HFFc6 (cell line): ENCODE measurements around the gene UBE2I. TPM values are rescaled to one million over a fixed set of nuclear protein-coding genes. Genes with fewer than 3 reads are reported as not detected.

Source experiments
- DNase-seq: peaks from one replicate; pipeline ENCODE4 v3.0.0-alpha.2; 2018
- H3K27ac Mint-ChIP-seq: 2 replicates; pipeline ENCODE4 v1.8.0; 2020; ENCODE audit warnings: mild to moderate bottlenecking, mixed read lengths
- H3K27me3 Mint-ChIP-seq: 2 replicates; pipeline ENCODE4 v1.8.0; 2021; ENCODE audit warnings: mild to moderate bottlenecking, moderate library complexity, mixed read lengths; ENCODE audit not compliant: insufficient read depth
- H3K36me3 Mint-ChIP-seq: 2 replicates; pipeline ENCODE4 v1.8.0; 2021; ENCODE audit warnings: low read depth, mixed read lengths
- H3K4me1 Mint-ChIP-seq: 2 replicates; pipeline ENCODE4 v1.8.0; 2020; ENCODE audit warnings: low read depth, mixed read lengths
- H3K4me3 Mint-ChIP-seq: 2 replicates; pipeline ENCODE4 v1.8.0; 2020; ENCODE audit warnings: mild to moderate bottlenecking, moderate library complexity, mixed read lengths
- H3K9me3 Mint-ChIP-seq: 2 replicates; pipeline ENCODE4 v1.8.0; 2020; ENCODE audit warnings: mild to moderate bottlenecking, mixed read lengths
- total RNA-seq, 6 experiments: library from RNA; stranded (reverse); fragmentation: NEBNext Ultra II Directional; extraction: Animal tissue kit (Norgen Biotek cat#: 25700); gene quantifications; 2 replicates in 1 of 6; 3 replicates in 5 of 6; pipeline ENCODE4 v1.2.3, GENCODE V29; 2021
- TF ChIP-seq, protein P1 (sequence below): fragments of 200-600 bp; sonication (generic); IDR thresholded peaks from 2 replicates; pipeline ENCODE4 v1.5.0; 2021; ENCODE audit warnings: antibody characterized with exemption, mild to moderate bottlenecking

The UBE2I gene
- total RNA-seq, 6 experiments from 2014 or later, result 116 to 147 (median 138) TPM

DNA sequence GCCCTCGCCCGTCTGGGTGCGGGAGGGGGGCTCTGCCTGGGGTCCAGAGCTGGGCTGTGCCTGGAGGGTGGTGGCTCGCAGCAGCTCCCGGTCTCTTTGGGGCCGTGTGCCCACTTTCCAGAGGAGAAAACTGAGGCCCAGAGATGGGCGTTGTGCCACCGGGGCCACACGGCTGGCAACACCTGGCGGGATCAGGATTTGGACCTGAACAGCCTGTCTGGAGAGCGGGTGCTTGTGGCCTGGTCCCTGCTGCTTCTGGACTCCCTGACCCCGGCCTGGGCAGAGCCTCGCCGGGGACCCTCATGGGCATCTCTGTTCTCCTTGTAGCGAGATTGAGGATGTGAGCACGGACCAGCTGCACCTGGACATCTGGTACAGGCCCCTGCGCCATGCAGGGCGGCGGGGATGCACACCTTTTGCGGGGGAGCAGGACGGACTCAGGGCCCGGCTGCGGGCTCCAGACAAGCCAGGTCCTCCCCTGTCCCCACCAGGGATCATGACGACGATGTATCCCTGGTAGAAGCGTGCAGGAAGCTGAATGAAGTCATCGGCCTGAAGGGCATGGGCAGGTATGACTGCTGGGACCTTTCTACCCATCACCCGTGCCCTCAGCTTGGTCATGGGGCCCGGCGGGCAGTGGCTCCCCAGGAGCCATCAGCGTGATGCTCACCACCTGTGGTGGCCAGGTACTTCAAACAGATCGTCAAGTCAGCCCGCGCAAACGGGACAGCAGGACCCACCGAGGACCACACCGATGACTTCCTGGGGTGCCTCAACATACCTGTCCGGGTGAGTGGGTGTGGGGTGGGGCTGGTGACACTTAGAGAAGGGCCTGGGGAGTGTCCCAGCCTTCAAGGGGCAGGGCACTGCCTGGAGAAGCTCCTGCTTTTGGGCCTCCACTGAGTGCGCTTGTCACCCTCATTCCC, 32.3 kb downstream of the UBE2I start:
- H3K27me3 Mint-ChIP-seq, result peaks cover 4% of the 10 kb centered on the region; the same call in 1 of the 2 replicates
- TF ChIP-seq, protein P1, sequence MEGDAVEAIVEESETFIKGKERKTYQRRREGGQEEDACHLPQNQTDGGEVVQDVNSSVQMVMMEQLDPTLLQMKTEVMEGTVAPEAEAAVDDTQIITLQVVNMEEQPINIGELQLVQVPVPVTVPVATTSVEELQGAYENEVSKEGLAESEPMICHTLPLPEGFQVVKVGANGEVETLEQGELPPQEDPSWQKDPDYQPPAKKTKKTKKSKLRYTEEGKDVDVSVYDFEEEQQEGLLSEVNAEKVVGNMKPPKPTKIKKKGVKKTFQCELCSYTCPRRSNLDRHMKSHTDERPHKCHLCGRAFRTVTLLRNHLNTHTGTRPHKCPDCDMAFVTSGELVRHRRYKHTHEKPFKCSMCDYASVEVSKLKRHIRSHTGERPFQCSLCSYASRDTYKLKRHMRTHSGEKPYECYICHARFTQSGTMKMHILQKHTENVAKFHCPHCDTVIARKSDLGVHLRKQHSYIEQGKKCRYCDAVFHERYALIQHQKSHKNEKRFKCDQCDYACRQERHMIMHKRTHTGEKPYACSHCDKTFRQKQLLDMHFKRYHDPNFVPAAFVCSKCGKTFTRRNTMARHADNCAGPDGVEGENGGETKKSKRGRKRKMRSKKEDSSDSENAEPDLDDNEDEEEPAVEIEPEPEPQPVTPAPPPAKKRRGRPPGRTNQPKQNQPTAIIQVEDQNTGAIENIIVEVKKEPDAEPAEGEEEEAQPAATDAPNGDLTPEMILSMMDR, result no peak
- H3K4me3 Mint-ChIP-seq, result no peak overlapping the region
- H3K36me3 Mint-ChIP-seq, result no peaks in the 10 kb centered on the region
- H3K9me3 Mint-ChIP-seq, result no peaks in the 10 kb centered on the region
- no peak overlapping the region for H3K27ac Mint-ChIP-seq
- DNase-seq, result no peak
- no peaks in the 10 kb centered on the region for H3K4me1 Mint-ChIP-seq

DNA sequence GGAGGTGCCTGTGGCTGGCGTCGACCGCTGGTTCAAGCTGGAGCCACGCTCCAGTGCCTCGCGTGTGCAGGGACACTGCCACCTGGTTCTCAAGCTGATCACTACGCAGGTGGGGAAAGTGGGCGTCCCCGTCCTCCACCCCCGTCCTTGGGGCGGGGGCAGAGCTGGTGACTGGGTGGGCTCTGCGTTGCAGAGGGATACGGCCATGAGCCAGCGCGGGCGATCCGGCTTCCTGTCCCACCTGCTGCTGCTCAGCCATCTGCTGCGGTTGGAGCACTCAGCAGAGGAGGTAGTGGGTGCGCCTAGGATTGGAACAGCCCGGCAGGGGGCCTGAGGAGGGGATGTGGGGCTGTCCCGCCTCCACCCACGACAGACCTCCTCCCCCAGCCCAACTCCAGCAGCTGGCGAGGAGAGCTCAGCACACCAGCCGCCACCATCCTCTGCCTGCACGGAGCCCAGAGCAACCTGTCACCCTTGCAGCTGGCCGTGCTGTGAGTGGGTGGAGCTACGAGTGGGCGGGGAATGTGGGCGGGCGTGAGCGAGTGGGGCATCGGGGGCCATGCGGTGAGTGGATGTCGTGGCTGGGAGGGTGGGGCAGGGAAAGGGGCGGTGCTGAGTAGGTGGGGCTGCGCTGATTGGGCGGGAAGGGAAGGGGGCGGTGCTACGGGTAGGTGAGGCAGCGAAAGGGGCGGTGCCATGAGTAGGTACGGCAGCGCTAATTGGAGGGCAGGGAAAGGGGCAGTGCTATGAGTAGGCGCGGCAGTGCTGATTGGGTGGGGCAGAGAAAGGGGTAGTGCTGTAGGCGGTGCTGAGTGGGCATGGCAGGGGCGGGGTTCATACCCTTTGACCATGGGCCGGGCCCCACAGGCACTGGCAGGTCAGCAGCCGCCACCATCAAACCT, 33.3 kb downstream of the UBE2I start:
- no peak overlapping the region for H3K27ac Mint-ChIP-seq
- H3K27me3 Mint-ChIP-seq, result peaks cover 2% of the 10 kb centered on the region; the same call in 1 of the 2 replicates
- peak; percentile 86 for DNase-seq
- H3K9me3 Mint-ChIP-seq, result no peaks in the 10 kb centered on the region
- TF ChIP-seq, protein P1, result no peak
- H3K36me3 Mint-ChIP-seq, result no peaks in the 10 kb centered on the region
- H3K4me3 Mint-ChIP-seq, result no peak overlapping the region
- H3K4me1 Mint-ChIP-seq, result no peaks in the 10 kb centered on the region

DNA sequence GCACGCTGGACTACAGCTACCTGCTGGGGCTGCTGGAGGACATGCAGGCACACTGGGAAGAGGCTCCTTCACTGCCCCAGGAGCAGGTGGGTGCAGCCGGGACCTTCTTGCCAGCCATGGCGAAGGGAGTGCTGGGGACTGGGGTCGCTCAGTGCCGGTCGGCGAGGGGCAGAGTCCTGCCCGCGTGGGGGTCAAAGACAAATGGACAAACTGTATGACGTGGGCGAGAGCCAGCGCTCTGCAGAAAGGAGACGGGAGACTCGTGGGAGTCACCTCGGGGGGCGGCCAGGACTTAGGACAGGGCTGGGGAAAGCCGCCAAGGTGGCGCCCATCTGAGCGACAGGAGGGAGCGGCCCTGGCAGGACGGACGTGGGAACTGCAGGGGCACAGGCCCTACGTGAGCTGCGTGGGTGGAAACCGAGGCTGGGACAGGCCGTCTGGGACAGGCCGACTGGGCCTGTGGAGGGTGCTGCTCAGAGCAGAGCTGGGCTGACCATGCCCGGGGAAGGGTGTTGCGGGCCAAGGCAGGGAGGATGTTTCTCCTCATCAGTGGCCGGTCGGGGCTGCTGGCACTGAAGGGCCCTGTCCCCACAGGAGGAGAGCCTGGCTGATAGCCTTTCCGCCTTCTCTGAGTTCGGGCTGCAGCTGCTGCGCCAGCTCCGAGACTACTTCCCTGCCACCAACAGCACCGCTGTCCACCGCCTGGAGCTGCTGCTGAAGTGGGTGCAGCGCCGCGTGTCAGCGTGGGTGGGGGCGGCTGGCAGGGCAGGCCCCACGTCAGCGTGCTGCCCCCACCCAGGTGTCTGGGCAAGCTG, 34.2 kb downstream of the UBE2I start:
- TF ChIP-seq, protein P1, result no peak
- no peak overlapping the region for H3K4me3 Mint-ChIP-seq
- no peaks in the 10 kb centered on the region for H3K36me3 Mint-ChIP-seq
- DNase-seq, result no peak
- H3K9me3 Mint-ChIP-seq, result no peaks in the 10 kb centered on the region
- H3K4me1 Mint-ChIP-seq, result no peaks in the 10 kb centered on the region
- peaks cover 2% of the 10 kb centered on the region; the same call in 1 of the 2 replicates for H3K27me3 Mint-ChIP-seq
- H3K27ac Mint-ChIP-seq, result no peak overlapping the region

DNA sequence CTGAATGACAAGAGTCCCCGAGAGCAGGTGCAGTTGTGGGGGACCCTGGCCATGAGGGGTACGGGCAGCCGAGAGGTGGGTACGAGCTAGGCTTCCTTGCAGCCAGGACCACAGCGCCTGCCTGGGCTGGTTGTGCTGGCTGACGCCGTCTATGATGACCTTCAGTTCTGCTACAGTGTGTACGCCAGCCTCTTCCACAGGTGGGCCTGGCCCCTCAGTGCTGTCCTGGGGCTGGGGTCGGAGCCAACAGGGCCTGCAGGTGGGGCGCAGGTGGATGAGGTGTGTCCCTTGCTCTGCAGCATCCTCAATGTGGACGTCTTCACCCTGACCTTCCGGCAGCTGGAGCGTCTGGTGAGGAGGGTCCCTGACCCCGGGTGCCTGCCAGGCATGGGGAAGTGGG, 35.1 kb downstream of the UBE2I start:
- Mint-ChIP-seq H3K4me1 (no peaks in the 10 kb centered on the region), H3K36me3 (no peaks in the 10 kb centered on the region), H3K4me3 (no peak overlapping the region), H3K27ac (no peak overlapping the region), H3K9me3 (no peaks in the 10 kb centered on the region), H3K27me3 (peaks cover 2% of the 10 kb centered on the region; the same call in 1 of the 2 replicates)
- TF ChIP-seq, protein P1, result no peak
- no peak for DNase-seq

DNA sequence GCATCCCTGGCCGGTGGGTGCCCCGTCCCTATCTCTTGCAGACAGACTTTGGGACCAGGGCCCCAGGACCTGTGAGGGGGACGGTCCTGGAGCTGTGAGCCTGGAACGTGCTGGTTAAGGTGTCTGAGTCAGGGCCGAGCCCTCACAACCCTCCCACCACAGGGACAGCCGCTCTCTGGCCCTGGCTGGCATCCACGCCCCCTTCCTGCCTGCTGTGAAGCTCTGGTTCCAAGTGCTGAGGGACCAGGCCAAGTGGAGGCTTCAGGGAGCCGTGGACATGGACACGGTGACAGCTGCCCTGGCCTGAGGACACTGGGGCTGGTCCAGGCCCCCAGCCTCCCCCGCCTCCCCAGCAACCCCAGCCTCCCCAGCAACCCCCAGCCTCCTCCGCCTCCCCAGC, 35.7 kb downstream of the UBE2I start:
- no peak overlapping the region for H3K4me3 Mint-ChIP-seq
- no peak overlapping the region for H3K27ac Mint-ChIP-seq
- no peaks in the 10 kb centered on the region for H3K9me3 Mint-ChIP-seq
- DNase-seq, result no peak
- no peaks in the 10 kb centered on the region for H3K36me3 Mint-ChIP-seq
- TF ChIP-seq, protein P1, result no peak
- H3K4me1 Mint-ChIP-seq, result no peaks in the 10 kb centered on the region
- H3K27me3 Mint-ChIP-seq, result peaks cover 2% of the 10 kb centered on the region; the same call in 1 of the 2 replicates
